HG03558 (cell line): ENCODE measurements around the gene SCARB1.

Source experiments
- ATAC-seq: cut with Tn5 transposase; IDR thresholded peaks from one replicate; pipeline ENCODE4 v1.9.1; 2021; ENCODE audit warnings: moderate number of reproducible peaks; ENCODE audit not compliant: unreplicated experiment; ENCODE audit errors: extremely low read depth

Gene SCARB1

GRCh38 chr12:124780752-124781685, 82.6 kb downstream of the SCARB1 start:
- no peak for ATAC-seq

GRCh38 chr12:124780336-124780735, 83.3 kb downstream of the SCARB1 start:
- no peak for ATAC-seq

DNA sequence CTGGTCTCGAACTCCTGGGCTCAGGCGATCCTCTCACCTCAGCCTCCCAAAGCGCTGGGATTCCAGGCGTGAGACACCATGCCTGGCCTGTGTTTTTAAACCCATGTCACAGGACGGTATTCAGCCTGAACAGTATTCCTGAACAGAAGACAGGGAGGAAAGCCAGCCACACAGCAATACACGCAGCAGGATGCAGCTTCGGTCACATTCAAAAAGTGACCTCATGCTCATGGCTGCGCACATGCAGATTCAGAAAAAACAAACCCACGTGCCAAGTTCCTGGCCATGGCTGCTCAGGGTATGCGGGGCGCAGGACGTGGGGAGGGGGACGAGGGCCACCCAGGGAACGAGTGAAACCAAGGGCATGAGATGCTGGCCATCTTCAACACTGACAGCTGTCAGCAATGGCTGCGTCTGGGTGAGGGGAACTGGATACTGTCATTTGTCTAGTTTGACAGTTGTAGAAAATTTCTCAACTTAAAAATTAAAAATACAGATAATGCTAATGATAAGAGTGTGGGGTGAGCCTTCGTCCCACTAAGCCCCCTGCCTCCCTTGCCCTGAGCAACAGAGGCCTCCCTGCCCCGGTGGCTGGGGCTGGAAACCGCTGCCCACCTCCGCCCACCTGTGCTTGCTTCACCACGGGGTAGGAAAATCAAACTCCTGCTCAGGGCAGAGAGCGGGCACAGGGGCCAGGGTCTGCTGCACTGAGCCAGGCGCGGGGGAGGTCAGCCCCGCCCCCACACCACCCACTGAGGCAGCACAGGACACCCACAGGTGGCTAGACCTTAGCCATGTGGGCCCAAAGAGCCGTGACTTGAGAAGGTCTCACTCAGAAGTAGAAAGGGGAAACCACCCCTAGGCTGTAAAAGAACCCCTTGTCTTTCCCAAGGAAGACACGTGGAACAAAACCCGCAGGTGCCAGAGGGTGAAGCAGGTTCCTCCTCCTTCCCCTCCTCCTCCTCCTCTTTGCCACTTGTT, 84.2 kb downstream of the SCARB1 start:
- no peak for ATAC-seq

GRCh38 chr12:124778411-124778810, 85.3 kb downstream of the SCARB1 start:
- ATAC-seq = no peak

DNA sequence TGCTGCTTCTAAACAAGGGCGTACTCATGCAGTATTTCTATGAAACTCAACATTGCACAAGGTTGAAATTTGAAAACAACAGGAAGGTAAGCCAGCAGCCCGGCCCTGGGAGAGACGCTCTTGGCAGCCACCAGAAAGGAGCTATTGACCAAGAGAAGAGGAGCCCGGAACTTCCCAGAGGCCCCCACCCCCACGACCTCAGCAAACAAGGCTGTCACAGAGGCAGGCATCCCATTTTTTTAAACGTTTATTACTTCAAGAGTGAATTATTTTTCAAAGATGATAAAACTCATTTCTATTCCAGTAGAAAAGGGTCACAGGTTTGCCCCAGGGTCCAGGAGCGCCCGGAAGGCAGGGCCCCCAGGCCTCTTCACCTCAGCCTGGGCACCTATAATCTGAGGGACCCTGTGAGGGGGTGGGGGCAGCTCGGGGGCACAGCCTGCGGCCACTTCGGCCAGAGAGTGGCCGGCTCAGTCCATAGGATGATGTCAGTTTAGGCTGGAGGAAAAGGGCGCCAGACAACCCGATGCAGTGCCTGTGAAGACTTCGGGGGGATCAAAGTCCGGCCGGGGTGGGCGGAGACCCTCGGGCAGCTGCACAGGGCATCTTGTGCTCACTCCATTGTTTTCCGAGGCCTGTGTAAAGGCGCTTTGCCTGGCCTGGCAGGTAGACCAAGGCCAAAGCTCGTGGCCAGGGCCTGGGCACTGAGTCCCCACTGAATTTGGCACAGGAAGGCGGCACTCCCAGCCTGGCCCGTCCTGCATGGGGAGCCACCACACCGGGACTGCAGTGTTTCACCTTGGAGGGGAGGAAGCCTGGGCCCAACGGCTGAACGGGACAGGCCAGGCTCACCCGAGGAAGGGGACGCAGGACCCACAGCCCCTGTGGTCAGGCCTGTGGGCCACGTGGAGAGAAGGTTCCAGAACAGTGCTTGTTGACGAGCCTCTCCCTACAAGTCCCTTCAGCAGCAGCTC, 86.0 kb downstream of the SCARB1 start:
- ATAC-seq = no peak

- ATAC-seq = no peak
These were observed 87.5 kb downstream of the SCARB1 start for GRCh38 chr12:124776125-124776513.

DNA sequence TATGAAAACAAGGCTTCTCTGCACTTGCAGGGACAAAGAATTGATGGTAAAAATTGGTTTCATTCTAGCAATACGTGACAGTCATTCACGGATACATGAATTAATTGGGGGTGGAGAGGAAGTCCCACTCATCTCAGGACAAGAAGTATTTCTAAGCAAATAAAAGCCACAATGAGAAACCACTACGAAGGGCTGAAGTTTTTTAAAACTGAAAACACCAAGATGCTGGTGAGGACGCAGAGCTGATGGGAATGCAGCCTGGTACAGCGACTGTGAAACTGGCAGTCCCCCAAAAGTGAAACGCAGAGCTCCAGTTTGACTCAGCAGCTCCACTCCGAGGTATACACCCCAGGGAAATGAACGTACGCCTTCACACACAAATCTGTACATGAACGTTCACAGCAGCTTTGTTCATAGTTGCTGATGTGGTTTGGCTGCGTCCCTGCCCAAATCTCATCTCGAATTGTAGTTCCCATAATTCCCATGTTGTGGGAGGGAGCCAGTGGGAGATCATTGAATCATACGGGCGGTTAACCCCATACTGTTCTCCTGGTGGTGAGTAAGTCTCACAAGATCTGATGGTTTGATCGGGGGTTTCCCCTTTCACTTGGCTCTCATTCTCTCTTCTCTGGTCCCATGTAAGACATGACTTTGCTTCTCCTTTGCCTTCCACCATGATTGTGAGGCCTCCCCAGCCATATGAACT, 89.0 kb downstream of the SCARB1 start:
- peak; percentile 59 for ATAC-seq

DNA sequence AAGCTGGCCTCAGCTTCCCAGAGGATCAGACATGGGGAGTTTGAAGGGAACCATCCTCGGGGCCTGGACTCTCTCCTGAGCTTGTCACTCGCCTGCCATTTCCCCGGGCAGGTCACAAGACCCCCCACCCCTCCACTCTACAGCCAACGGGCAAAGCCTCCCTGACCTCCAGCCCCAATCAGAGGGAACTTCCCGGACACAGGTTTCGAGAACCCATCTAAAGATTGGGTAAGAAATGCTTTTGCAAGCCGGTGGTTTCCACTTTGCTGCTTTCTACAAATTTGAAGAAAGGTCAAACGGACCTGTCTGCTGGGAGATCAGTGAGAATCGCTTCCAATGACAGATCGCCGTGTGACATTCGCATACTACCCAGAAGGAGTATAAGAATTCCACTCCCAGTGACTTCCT, 89.6 kb downstream of the SCARB1 start:
- peak; percentile 14 for ATAC-seq

DNA sequence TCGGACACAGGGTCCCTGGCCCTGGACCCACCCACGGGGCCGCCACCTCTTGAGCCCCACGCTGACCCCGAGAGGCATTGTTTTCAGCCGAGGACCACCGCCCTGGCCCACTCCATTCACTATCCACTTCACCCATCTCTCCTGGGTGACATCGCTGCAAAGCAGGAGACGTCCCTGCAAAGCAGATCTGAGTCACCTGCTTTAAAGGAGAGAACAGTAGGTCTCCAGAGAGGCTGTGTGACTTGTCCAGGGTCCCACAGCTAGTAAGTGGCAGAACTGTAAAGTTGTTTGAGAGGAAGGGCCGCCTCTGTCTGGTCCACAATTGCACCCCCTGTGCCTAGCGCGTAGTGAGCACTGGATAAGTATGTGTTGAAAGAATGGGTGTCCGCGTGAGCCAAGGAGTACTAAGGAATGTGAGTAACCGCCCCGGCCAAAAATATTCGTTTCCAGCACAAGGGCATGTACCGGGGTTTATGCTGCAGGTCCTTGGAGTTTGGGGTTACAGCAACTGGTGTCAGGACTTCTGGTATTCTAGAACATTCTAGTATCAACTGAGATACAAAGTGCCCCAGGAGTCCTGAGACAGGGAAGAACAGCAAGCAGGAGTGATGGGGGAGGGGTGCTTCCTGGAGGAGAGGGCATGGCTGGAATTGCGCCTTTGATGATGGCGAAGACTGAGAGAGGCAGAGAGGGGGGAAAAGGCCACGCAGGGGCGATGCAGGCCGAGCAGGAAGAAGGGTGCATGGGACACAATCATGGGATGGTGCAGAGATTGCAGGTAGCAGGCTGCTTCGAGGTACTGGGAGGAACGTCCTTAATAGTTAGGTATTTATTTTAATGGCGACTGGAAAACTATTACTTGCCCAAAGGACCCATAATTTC, 91.1 kb downstream of the SCARB1 start:
- ATAC-seq = no peak

DNA sequence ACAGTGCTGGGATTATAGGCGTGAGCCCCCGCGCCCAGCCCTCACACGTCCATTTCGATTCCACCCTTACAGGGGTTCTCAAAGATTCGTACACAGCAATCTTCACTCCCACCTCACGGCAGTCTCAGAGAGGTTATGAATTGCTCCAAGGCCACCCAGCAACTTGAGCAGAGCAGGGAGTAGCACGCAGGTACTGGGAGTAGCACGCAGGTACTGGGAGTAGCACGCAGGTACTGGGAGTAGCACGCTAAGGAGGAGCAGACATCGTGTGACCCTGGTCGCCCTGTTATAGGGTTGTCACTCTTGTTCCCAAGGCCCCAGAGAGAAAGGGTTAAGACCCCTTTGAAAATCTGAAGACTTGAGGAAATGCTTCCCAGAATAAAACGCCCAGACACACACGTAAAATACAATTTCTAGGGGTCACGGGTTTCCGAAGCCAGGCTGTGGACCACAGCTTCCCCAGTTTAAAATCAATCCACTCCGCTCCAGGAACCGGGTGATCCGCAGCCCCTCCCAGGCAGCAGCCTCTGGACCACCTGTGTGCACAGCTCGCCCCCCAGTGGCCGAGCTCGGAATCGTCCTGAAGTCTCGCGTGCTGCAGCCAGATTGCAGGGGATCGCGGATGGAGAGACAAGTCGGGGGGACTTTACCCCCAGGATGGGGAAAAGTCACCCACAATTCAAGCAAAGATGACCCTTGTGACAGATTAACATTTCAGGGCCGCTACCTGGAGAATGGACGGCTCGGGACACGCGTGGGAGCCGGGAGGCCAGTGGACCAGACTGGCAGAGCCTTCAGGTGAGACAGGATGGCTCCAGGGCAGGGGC, 92.0 kb downstream of the SCARB1 start:
- ATAC-seq = no peak

- no peak for ATAC-seq
These were observed 92.9 kb downstream of the SCARB1 start for GRCh38 chr12:124770728-124771127.

DNA sequence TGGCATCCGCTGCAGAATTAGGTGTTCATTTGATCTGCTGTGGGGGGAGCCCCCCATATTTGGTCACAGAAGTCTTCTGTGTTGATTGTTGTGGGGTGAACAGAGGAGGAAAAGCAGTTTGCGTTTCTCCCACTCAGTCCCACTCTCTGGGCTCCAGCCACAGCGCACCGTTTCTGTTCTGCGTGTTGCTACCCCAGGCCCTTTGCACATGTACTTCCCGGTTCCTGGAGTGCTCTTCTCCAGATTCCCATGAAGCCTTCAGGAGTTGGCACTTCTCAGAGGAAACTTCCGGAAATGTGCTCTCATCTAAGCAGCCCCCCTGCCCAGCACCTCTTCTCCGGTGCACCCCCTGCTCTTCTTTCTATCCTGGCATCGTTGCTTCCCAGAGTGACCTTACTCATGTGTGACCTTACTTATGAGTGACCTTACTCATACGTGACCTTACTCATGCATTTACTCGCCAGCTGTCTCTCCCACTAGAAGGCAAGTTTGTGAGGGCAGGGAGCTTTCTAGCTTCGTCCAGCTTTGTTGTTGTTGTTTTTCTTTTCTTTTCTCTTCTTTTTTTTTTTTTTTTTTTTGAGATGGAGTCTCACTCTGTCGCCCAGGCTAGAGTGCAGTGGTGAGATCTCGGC, 93.7 kb downstream of the SCARB1 start:
- no peak for ATAC-seq

GRCh38 chr12:124769163-124769530, 94.5 kb downstream of the SCARB1 start:
- no peak for ATAC-seq

DNA sequence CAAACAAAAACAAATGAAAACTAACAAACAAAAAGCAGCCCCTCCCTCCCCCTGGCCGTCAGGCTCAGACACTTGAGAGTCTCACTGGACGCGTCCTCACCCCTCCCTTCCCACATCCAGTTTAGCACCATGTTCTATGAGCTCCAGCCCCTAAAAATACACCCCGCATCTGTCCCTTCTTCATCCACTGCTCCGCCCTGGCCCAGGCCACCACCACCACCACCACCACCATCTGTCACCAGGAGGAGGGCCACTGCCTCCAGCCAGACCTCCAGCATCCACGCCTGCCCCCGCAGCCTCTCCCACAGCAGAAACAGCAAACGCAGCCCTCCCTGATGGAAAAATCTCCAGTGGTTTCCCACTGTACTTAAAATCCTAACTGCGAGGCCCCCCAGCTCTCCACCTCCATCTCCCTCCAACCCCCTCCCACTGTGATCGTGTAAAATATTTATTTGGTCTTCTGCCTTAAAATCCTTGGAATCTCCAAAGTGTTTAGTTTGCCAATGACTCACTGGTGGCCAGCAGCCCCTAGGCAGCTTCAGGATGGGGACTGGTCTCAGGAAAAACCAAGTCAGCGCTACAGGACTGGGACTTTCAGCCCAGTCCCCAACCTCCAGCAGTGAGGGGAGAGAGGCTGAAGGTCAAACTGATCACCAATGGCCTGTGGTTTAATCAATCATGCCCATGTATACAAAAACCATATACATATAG, 95.1 kb downstream of the SCARB1 start:
- ATAC-seq = no peak

GRCh38 chr12:124767066-124767821, 96.4 kb downstream of the SCARB1 start:
- ATAC-seq = no peak

DNA sequence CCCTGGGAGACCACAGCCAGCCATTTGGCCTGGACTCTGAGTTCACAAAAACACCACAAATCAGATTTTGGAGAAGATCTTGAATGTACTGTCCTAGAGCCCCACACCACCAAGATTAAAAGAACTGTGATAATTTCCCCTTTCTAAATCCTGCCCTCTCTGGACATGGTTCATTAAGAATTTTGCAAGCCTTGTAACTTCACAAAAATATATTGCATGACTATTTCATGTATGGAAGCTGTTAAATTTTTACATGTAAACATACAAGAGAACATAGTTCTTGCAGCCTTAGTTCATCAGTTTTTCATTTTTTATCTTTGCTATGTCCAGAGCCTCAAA, 97.0 kb downstream of the SCARB1 start:
- no peak for ATAC-seq
